NB4 (cell line): ENCODE results near the gene CA10.

Experiments used
- DNase-seq: peaks from one replicate; pipeline ENCODE4 v3.0.0; 2010; ENCODE audit warnings: low read depth
- H3K4me3 ChIP-seq: one replicate; pipeline ENCODE4 v1.5.1; 2011; ENCODE audit warnings: mild to moderate bottlenecking, low read depth, low read length, moderate library complexity
- CTCF ChIP-seq: IDR thresholded peaks from one replicate; pipeline ENCODE4 v1.5.1; 2012; ENCODE audit warnings: low read depth, low read length
- MAX ChIP-seq: IDR thresholded peaks from 2 replicates; pipeline ENCODE4 v1.6.1; 2011; ENCODE audit warnings: low read depth, low read length
- MYC ChIP-seq: IDR thresholded peaks from 2 replicates; pipeline ENCODE4 v1.6.1; 2011; ENCODE audit warnings: low read depth, low read length
- POLR2A ChIP-seq: IDR thresholded peaks from 2 replicates; pipeline ENCODE4 v1.6.1; 2011; ENCODE audit warnings: mild to moderate bottlenecking; ENCODE audit not compliant: insufficient read length; ENCODE audit errors: extremely low read depth

CA10 gene

GRCh38 chr17:52106072-52106471, 52.4 kb downstream of the CA10 start:
- no peak for DNase-seq
- TF ChIP-seq POLR2A: no peak
- no peak for TF ChIP-seq CTCF
- no peak overlapping the region for H3K4me3 ChIP-seq

DNA sequence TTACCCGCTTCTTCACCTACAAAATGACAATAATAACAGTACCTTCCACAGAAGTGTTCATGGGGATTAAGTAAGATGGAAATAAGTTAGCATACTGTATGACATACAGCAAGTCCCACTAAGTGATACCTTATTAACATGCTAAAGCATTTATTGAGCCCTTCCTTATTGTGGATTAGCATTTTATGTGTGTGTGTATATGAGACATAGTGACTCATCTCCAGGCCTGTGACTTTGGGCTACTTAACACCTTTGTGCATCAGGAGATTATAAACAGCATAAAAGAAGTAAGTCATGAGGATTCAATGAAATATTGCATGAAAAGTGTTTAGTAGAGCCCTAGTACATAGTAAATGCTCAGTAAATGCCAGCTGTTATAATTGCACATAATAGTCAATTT, 52.9 kb downstream of the CA10 start:
- no peak for DNase-seq
- H3K4me3 ChIP-seq: no peak overlapping the region
- TF ChIP-seq MYC (no peak), POLR2A (no peak), MAX (no peak), CTCF (no peak)

GRCh38 chr17:52096056-52096455, 62.5 kb downstream of the CA10 start:
- no peak for TF ChIP-seq CTCF
- no peak for TF ChIP-seq MAX
- TF ChIP-seq POLR2A: no peak
- no peak for TF ChIP-seq MYC

DNA sequence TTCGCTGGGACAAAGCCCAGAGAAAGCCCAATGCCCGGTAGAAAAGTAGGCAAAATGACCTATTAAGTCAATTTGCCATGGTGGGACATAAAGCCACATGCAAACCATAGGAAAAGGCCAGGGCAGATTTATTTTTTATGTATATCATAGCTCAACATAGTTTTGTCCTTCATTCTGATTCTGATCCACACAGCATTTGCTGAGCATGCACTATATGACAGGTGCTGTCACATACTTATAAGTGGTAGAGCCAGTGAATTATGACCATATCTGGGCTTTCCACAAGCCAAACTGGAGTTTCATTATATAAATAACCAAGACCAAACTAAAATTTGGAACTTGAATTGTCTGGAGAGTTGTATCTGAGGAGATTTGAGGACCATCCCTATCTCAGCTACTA, 74.3 kb downstream of the CA10 start:
- no peak for DNase-seq
- TF ChIP-seq POLR2A (no peak), MAX (no peak), MYC (no peak), CTCF (no peak)
- H3K4me3 ChIP-seq: no peak overlapping the region

More at GRCh38 chr17:52096056-52096455, 62.5 kb downstream of the CA10 start:
- DNase-seq: no peak
- no peak overlapping the region for H3K4me3 ChIP-seq

- no peak for TF ChIP-seq MYC
- TF ChIP-seq CTCF: no peak
- TF ChIP-seq MAX: no peak
- TF ChIP-seq POLR2A: no peak
- no peak overlapping the region for H3K4me3 ChIP-seq
- no peak for DNase-seq
Observed at GRCh38 chr17:52079496-52079895, 79.0 kb downstream of the CA10 start.

- no peak overlapping the region for H3K4me3 ChIP-seq
- no peak for TF ChIP-seq CTCF
- TF ChIP-seq MYC: no peak
- no peak for TF ChIP-seq MAX
- no peak for TF ChIP-seq POLR2A
- no peak for DNase-seq
Observed at GRCh38 chr17:52071712-52072111, 86.8 kb downstream of the CA10 start.
